HepG2 (cell line): ENCODE results near the gene KATNB1.

Source experiments
- POLR2AphosphoS5 ChIP-seq: IDR thresholded peaks from 2 replicates; pipeline ENCODE4 v1.6.1; 2012; ENCODE audit warnings: low read depth, low read length
- SMARCE1 ChIP-seq: fragments of 450-650 bp; IDR thresholded peaks from 2 replicates; pipeline ENCODE4 v1.6.1; 2017; ENCODE audit warnings: borderline replicate concordance

DNA sequence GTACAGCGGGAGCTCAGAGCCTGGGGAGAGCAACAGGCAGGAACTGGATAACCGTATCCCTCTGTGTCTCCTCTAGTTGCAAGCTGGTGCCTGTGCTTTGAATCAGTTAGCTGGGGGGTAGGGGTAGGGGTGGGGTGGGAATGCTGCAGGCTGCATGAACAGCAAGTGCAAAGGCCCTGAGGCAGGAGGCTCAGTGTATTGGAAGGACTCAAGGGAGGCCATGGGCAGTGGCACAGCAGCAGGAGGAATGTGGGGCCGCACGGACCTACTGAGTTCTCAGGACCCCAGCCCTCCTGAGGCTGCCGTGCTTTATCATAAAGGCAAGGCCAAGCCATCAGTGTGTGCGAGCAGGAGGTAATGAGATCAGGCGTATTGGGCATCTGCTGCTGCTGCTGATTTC lies 3.3 kb downstream of the KATNB1 start:
- no peak for TF ChIP-seq POLR2AphosphoS5
- TF ChIP-seq SMARCE1 = no peak
